NT2/D1 (cell line): ENCODE results near the gene NDUFB7.
"Not testable (repeated sequence)": the region's sequence is repeated elsewhere in the genome, so short reads cannot be mapped to it uniquely, and the experiment has no call there.

ENCODE experiments used
- DNase-seq: peaks from one replicate; pipeline ENCODE4 v3.0.0-alpha.2; 2011; ENCODE audit warnings: low read depth, low spot score
- H3K27me3 ChIP-seq: 2 replicates; pipeline ENCODE4 v1.6.0; 2011; ENCODE audit warnings: mild to moderate bottlenecking; ENCODE audit not compliant: insufficient read length, insufficient read depth
- H3K36me3 ChIP-seq: 2 replicates; pipeline ENCODE4 v1.6.1; 2011; ENCODE audit warnings: mild to moderate bottlenecking, low read length, mixed read lengths; ENCODE audit not compliant: insufficient read depth, insufficient read length
- H3K4me1 ChIP-seq: 2 replicates; pipeline ENCODE4 v1.5.1; 2011; ENCODE audit not compliant: insufficient read depth, insufficient read length
- H3K4me3 ChIP-seq: 2 replicates; pipeline ENCODE4 v1.5.1; 2011; ENCODE audit warnings: low read depth; ENCODE audit not compliant: insufficient read length
- H3K9ac ChIP-seq: 2 replicates; pipeline ENCODE4 v1.6.0; 2011; ENCODE audit warnings: low read depth; ENCODE audit not compliant: insufficient read length
- H3K9me3 ChIP-seq: 2 replicates; pipeline ENCODE4 v1.5.1; 2011; ENCODE audit warnings: mild to moderate bottlenecking, low read length; ENCODE audit not compliant: insufficient read depth
- SUZ12 ChIP-seq: IDR thresholded peaks from 2 replicates; pipeline ENCODE4 v1.6.1; 2011; ENCODE audit not compliant: insufficient read length, insufficient read depth; ENCODE audit errors: extremely low read depth
- YY1 ChIP-seq: IDR thresholded peaks from 2 replicates; pipeline ENCODE4 v1.6.1; 2011; ENCODE audit not compliant: insufficient read length, insufficient read depth
- ZNF274 ChIP-seq: IDR thresholded peaks from 2 replicates; pipeline ENCODE4 v1.6.1; 2011; ENCODE audit warnings: mild to moderate bottlenecking, low read depth, low read length

NDUFB7 gene

DNA sequence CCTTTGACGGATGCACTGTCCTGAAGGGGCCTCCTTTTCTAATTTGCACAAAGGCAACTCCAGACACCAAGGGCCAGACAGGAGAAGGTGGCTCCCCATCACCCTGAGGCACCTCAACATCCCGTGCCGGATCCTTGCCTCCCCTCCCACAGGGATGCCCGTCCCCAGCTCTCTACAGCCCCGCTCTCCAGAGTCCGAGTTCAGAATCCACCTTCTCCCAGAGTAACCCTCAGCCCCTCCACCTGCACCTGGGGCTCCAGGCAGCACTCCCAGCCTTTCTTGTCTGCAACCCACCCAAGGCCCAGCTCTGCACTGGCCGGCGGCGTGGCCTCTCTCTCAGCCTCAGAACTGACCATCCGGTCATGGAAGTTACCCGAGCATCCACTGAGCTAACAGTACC, 4.8 kb downstream of the NDUFB7 start:
- Histone ChIP-seq H3K4me1 (peaks cover 25% of the 10 kb centered on the region), H3K4me3 (no peak overlapping the region), H3K27me3 (no peaks in the 10 kb centered on the region), H3K36me3 (peaks cover 71% of the 10 kb centered on the region), H3K9ac (no peak overlapping the region), H3K9me3 (no peaks in the 10 kb centered on the region)
- no peak for DNase-seq
- TF ChIP-seq ZNF274 (no peak), YY1 (no peak), SUZ12 (no peak)

- Histone ChIP-seq H3K27me3 (no peaks in the 10 kb centered on the region), H3K4me3 (no peak overlapping the region), H3K9ac (no peak overlapping the region), H3K9me3 (no peaks in the 10 kb centered on the region), H3K4me1 (peaks cover 25% of the 10 kb centered on the region), H3K36me3 (peaks cover 71% of the 10 kb centered on the region)
- TF ChIP-seq ZNF274, result no peak
- no peak for TF ChIP-seq SUZ12
- TF ChIP-seq YY1, result no peak
- DNase-seq, result no peak
Observed at GRCh38 chr19:14566712-14567077, 5.2 kb downstream of the NDUFB7 start.

- DNase-seq, result no peak
- Histone ChIP-seq H3K4me3 (no peak overlapping the region), H3K27me3 (no peaks in the 10 kb centered on the region), H3K4me1 (peaks cover 28% of the 10 kb centered on the region), H3K9me3 (no peaks in the 10 kb centered on the region), H3K9ac (no peak overlapping the region), H3K36me3 (peaks cover 69% of the 10 kb centered on the region)
- no peak for TF ChIP-seq SUZ12
- TF ChIP-seq YY1, result no peak
- TF ChIP-seq ZNF274, result no peak
Observed at GRCh38 chr19:14565765-14566711, 5.8 kb downstream of the NDUFB7 start.

DNA sequence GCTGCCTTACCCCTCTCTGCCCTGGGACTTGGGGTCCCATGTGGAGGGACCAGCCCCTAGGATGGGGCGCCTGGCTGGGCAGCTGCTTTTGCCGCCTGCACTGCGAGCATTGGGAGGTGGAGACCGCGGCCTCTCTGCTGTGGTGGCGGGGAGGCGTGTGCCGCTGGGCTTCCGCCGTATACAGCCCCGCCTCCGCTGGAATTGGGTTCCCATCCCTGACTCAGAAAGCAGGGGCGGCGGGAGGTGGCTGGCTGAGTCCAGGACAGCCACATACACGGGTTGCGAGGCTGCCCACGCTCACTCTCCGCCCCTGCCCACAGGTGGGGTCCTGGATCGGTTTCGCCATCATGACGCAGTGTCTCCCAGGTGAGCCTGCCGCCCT, 6.6 kb downstream of the NDUFB7 start:
- Histone ChIP-seq H3K36me3 (peaks cover 62% of the 10 kb centered on the region), H3K4me1 (peaks cover 35% of the 10 kb centered on the region), H3K9ac (peak overlapping the region; percentile 17), H3K4me3 (no peak overlapping the region), H3K9me3 (no peaks in the 10 kb centered on the region), H3K27me3 (no peaks in the 10 kb centered on the region)
- no peak for TF ChIP-seq ZNF274
- no peak for TF ChIP-seq SUZ12
- no peak for TF ChIP-seq YY1
- DNase-seq, result no peak

- not testable (repeated sequence) for H3K27me3 ChIP-seq, DNase-seq, H3K4me3 ChIP-seq, H3K9me3 ChIP-seq
- Histone ChIP-seq H3K9ac (peak overlapping the region; percentile 17), H3K4me1 (peaks cover 40% of the 10 kb centered on the region), H3K36me3 (peaks cover 62% of the 10 kb centered on the region)
Observed at GRCh38 chr19:14564652-14565297, 7.1 kb downstream of the NDUFB7 start.

DNA sequence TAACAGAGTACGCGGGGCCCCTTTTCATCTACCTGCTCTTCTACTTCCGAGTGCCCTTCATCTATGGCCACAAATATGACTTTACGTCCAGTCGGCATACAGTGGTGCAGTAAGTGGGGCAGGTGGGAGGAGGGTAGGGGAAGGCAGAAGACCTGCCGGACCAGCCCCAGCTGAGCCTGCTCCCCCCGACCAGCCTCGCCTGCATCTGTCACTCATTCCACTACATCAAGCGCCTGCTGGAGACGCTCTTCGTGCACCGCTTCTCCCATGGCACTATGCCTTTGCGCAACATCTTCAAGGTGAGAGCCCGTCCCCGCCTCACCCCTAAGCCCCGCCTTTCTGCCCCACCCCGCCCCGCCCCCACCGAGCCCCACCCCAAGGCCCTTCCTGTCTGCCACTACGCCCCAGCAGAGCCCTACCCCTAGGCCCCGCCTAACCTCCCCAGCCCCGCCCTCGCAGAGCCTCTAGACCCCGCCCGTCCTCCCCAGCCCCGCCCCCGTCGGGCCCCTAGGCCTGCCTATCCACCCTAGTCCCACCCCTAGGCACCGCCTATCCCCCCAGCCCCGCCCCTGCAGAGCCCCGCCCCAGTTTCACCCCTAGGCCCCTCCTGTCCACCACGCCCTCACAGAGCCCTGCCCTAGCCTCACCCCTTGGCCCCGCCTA, 7.7 kb downstream of the NDUFB7 start:
- TF ChIP-seq YY1, result no peak
- TF ChIP-seq SUZ12, result no peak
- no peak for TF ChIP-seq ZNF274
- Histone ChIP-seq H3K9ac (no peak overlapping the region), H3K4me1 (peaks cover 43% of the 10 kb centered on the region), H3K36me3 (peaks cover 57% of the 10 kb centered on the region), H3K27me3 (no peaks in the 10 kb centered on the region), H3K9me3 (no peaks in the 10 kb centered on the region), H3K4me3 (no peak overlapping the region)
- DNase-seq, result peak; percentile 70

DNA sequence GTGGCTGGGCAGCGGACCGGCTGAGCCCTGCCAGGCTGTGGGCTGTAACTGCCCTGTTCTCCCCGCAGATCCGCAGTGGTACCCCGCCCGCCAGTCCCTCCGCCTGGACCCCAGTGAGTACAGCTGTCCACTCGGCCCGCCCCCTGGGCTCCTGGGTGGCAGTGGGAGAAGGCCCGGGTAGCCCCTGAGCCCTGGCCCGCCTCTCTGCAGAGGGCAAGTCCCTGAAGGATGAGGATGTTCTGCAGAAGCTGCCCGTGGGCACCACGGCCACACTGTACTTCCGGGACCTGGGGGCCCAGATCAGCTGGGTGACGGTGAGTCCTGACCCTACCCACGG, 8.3 kb downstream of the NDUFB7 start:
- TF ChIP-seq YY1 (no peak), ZNF274 (no peak), SUZ12 (no peak)
- Histone ChIP-seq H3K4me3 (no peak overlapping the region), H3K9me3 (no peaks in the 10 kb centered on the region), H3K9ac (no peak overlapping the region), H3K27me3 (no peaks in the 10 kb centered on the region), H3K36me3 (peaks cover 53% of the 10 kb centered on the region), H3K4me1 (peaks cover 48% of the 10 kb centered on the region)
- no peak for DNase-seq
